HEK293 (cell line): Measurements from ENCODE around the gene BMP10.

Experiments
- CTCF ChIA-PET: fragments of 350-600 bp; formaldehyde crosslinking; extraction: SDS; loops from one replicate; lab custom pipeline; 2021; ENCODE audit warnings: antibody characterized with exemption; lab: Yijun Ruan, JAX
- POLR2A ChIA-PET: fragments of 300-600 bp; formaldehyde crosslinking; extraction: SDS; loops from one replicate; lab custom pipeline; 2020; ENCODE audit warnings: antibody characterized with exemption, inconsistent platforms; lab: Yijun Ruan, JAX
- H3K27ac ChIP-seq: fragments of 200-500 bp; sonication (Bioruptor generic); 2 replicates; pipeline ENCODE4 v1.5.1; 2014; ENCODE audit warnings: low read depth, low read length, control low read depth, inconsistent platforms; ENCODE audit errors: extremely low read depth
- H3K36me3 ChIP-seq, 2 experiments: fragments of 200-500 bp in 1 of 2; sonication (Bioruptor generic) in 1 of 2; 1 replicate in 1 of 2; 2 replicates in 1 of 2; pipeline ENCODE4 v1.5.1; 2014 to 2017; ENCODE audit warnings: inconsistent platforms in 2 of 2, low read length in 2 of 2; ENCODE audit not compliant: control insufficient read depth in 2 of 2, insufficient read depth in 1 of 2
- H3K4me1 ChIP-seq: fragments of 200-500 bp; sonication (Bioruptor generic); 2 replicates; pipeline ENCODE4 v1.5.1; 2014; ENCODE audit warnings: mild to moderate bottlenecking, low read length, inconsistent platforms; ENCODE audit not compliant: control insufficient read depth, insufficient read depth
- H3K4me3 ChIP-seq: 2 replicates; pipeline ENCODE4 v1.5.1; 2011; ENCODE audit warnings: low read depth, mild to moderate bottlenecking, control low read depth, low read length, moderate library complexity
- H3K9me3 ChIP-seq: fragments of 200-500 bp; sonication (Bioruptor generic); 2 replicates; pipeline ENCODE4 v1.5.1; 2014; ENCODE audit warnings: low read depth, low read length, inconsistent platforms; ENCODE audit not compliant: control insufficient read depth, insufficient read depth
- HOXA7 ChIP-seq: sonication (generic); formaldehyde crosslinking; IDR thresholded peaks from 2 replicates; pipeline ENCODE4 v1.8.1; 2022; ENCODE audit warnings: missing genetic modification reagents, borderline replicate concordance
- KLF10 ChIP-seq: fragments of 450-650 bp; IDR thresholded peaks from 2 replicates; pipeline ENCODE4 v1.5.1; 2018; ENCODE audit warnings: missing biosample characterization, mild to moderate bottlenecking, missing genetic modification characterization
- MZF1 ChIP-seq: fragments of 450-650 bp; formaldehyde crosslinking; IDR thresholded peaks from 2 replicates; pipeline ENCODE4 v1.5.1; 2017; ENCODE audit warnings: missing biosample characterization, missing genetic modification characterization, borderline replicate concordance
- PBX3 ChIP-seq: sonication (generic); formaldehyde crosslinking; IDR thresholded peaks from 2 replicates; pipeline ENCODE4 v1.8.1; 2022; ENCODE audit warnings: mild to moderate bottlenecking, moderate library complexity, missing genetic modification reagents
- RBAK ChIP-seq: fragments of 450-650 bp; formaldehyde crosslinking; IDR thresholded peaks from 2 replicates; pipeline ENCODE4 v1.5.1; 2016; ENCODE audit warnings: missing biosample characterization, missing genetic modification characterization
- SP2 ChIP-seq: fragments of 450-650 bp; formaldehyde crosslinking; IDR thresholded peaks from 2 replicates; pipeline ENCODE4 v1.5.1; 2016; ENCODE audit warnings: missing biosample characterization, missing genetic modification characterization
- ZNF140 ChIP-seq: fragments of 450-650 bp; formaldehyde crosslinking; IDR thresholded peaks from 2 replicates; pipeline ENCODE4 v1.5.1; 2016; ENCODE audit warnings: missing biosample characterization, missing genetic modification characterization
- ZNF148 ChIP-seq: fragments of 450-650 bp; formaldehyde crosslinking; IDR thresholded peaks from 2 replicates; pipeline ENCODE4 v1.5.0; 2017; ENCODE audit warnings: missing biosample characterization, missing genetic modification characterization, borderline replicate concordance
- ZNF2 ChIP-seq: fragments of 450-650 bp; formaldehyde crosslinking; IDR thresholded peaks from 2 replicates; pipeline ENCODE4 v1.5.1; 2016; ENCODE audit warnings: missing biosample characterization, missing genetic modification characterization
- ZNF292 ChIP-seq: fragments of 450-650 bp; formaldehyde crosslinking; IDR thresholded peaks from 2 replicates; pipeline ENCODE4 v1.5.1; 2016; ENCODE audit warnings: low read depth, missing biosample characterization, missing genetic modification characterization, borderline replicate concordance
- ZNF398 ChIP-seq: fragments of 450-650 bp; formaldehyde crosslinking; IDR thresholded peaks from 2 replicates; pipeline ENCODE4 v1.5.1; 2017; ENCODE audit warnings: missing biosample characterization, missing genetic modification characterization
- ZNF404 ChIP-seq: fragments of 450-650 bp; formaldehyde crosslinking; IDR thresholded peaks from 2 replicates; pipeline ENCODE4 v1.5.1; 2017; ENCODE audit warnings: missing biosample characterization, missing genetic modification characterization
- ZNF529 ChIP-seq: fragments of 450-650 bp; formaldehyde crosslinking; IDR thresholded peaks from 2 replicates; pipeline ENCODE4 v1.5.1; 2017; ENCODE audit warnings: missing genetic modification characterization, missing biosample characterization; ENCODE audit not compliant: insufficient replicate concordance
- ZNF626 ChIP-seq: fragments of 450-650 bp; sonication (Bioruptor Pico); formaldehyde crosslinking; IDR thresholded peaks from 2 replicates; pipeline ENCODE4 v1.5.1; 2018; ENCODE audit warnings: missing biosample characterization, missing genetic modification characterization, inconsistent platforms
- ZNF639 ChIP-seq: fragments of 450-650 bp; formaldehyde crosslinking; IDR thresholded peaks from 2 replicates; pipeline ENCODE4 v1.5.1; 2016; ENCODE audit warnings: missing biosample characterization, missing genetic modification characterization
- ZNF658 ChIP-seq: fragments of 450-650 bp; formaldehyde crosslinking; IDR thresholded peaks from 2 replicates; pipeline ENCODE4; 2016; ENCODE audit warnings: missing biosample characterization, missing genetic modification characterization
- ZNF664 ChIP-seq: fragments of 450-650 bp; formaldehyde crosslinking; IDR thresholded peaks from 2 replicates; pipeline ENCODE4 v1.5.1; 2016; ENCODE audit warnings: missing biosample characterization, missing genetic modification characterization
- ZNF704 ChIP-seq: fragments of 450-650 bp; formaldehyde crosslinking; IDR thresholded peaks from 2 replicates; pipeline ENCODE4 v1.5.1; 2016; ENCODE audit warnings: missing biosample characterization, missing genetic modification characterization

BMP10 gene

GRCh38 chr2:68857202-68857845, 13.9 kb downstream of the BMP10 start:
- H3K4me1 ChIP-seq, result no peaks in the 10 kb centered on the region; the same call in 1 of the 2 replicates
- TF ChIP-seq PBX3 (CRISPR knock-in tag) (no peak), ZNF148 (tag by site-specific recombination) (no peak), MZF1 (tag by site-specific recombination) (no peak), ZNF664 (tag by site-specific recombination) (no peak), RBAK (tag by site-specific recombination) (no peak), ZNF292 (tag by site-specific recombination) (no peak), ZNF140 (no peak), ZNF626 (tag by site-specific recombination) (no peak), ZNF529 (tag by site-specific recombination) (no peak), HOXA7 (no peak), KLF10 (tag by site-specific recombination) (no peak), ZNF404 (tag by site-specific recombination) (no peak), ZNF2 (tag by site-specific recombination) (no peak), SP2 (tag by site-specific recombination) (no peak), ZNF398 (tag by site-specific recombination) (no peak), ZNF639 (tag by site-specific recombination) (no peak), ZNF704 (tag by site-specific recombination) (no peak), ZNF658 (tag by site-specific recombination) (no peak)
- TF ChIP-seq, all 188 proteins: peak for 0
- H3K9me3 ChIP-seq, result no peaks in the 10 kb centered on the region
- POLR2A ChIA-PET, result interaction anchor here (1.2 kb wide), 1 partner anchor 8 kb away, joined by 3 read pairs; no protein-coding TSS in a partner anchor
- H3K27ac ChIP-seq, result no peak overlapping the region
- CTCF ChIA-PET, result interaction anchor here (0.7 to 0.9 kb wide), 2 partner anchors 105 to 363 kb away, joined by 3 read pairs; no protein-coding TSS in a partner anchor
- H3K36me3 ChIP-seq, result no peaks in the 10 kb centered on the region
- no peak overlapping the region for H3K4me3 ChIP-seq
